Stimulated activated CD8-positive, alpha-beta memory T cell treated with anti-CD3 and anti-CD28 coated beads, Interleukin-4, amount 100 ng/mL, for 48 hours (primary cell): ENCODE measurements around the gene PNLIP.

Source experiments
- DNase-seq: peaks from one replicate; pipeline ENCODE4 v3.0.0-alpha.2; 2020

The PNLIP gene

GRCh38 chr10:116587878-116588591 lies 42.3 kb downstream of the PNLIP start:
- no peak for DNase-seq

DNA sequence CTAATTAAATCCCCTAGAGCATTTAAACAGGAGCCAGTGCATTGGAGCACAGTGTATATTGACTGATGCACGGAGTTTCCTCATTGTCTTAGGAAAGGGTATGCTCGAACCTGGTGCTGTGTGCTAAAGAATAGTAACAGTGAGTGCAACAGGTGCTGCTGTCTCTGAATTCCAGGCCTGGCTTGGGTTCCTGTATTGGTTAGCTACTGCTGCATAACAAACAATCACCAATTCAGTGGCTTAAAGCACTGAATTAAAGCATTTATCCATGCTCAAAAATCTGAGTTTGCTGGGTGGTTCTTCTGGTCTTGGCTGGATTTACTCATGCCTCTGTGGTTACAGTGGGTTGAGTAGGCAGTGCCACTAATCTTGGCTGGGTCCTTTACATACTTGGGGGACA lies 43.3 kb downstream of the PNLIP start:
- DNase-seq: no peak

- DNase-seq: no peak
These were observed 44.2 kb downstream of the PNLIP start for GRCh38 chr10:116589926-116590325.

GRCh38 chr10:116590590-116591444 lies 45.1 kb downstream of the PNLIP start, which contains the start of gene PNLIPRP1:
Gene PNLIPRP1 (plus strand): TSS chr10:116590959. CDS start chr10:116591130, 171 bp downstream.
- DNase-seq: no peak

DNA sequence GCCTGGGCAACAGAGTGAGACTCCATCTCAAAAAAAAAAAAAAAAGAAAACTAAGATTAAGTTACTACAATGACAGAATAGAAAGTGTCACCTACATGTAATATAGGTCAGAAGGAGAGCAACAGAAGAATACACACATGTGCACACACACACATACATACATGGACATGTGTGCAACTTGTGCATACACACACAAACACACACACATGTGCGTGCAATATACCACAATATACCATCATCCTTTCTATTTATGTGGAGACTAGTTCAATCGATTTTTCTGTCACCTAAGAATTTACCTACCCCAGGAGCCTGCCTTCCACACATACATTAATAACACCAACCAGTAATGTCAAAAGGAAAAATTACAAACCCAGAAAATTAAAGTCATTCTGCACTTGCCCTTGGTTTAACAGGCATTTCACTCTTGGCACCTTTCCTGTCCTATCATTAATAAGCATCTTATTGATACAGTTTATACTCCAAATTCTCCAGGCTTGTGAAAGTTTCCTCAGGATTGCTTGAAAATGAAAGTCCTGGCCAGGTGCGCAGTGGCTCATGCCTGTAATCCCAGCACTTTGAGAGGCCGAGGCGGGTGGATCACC lies 47.5 kb downstream of the PNLIP start:
- DNase-seq: no peak

DNA sequence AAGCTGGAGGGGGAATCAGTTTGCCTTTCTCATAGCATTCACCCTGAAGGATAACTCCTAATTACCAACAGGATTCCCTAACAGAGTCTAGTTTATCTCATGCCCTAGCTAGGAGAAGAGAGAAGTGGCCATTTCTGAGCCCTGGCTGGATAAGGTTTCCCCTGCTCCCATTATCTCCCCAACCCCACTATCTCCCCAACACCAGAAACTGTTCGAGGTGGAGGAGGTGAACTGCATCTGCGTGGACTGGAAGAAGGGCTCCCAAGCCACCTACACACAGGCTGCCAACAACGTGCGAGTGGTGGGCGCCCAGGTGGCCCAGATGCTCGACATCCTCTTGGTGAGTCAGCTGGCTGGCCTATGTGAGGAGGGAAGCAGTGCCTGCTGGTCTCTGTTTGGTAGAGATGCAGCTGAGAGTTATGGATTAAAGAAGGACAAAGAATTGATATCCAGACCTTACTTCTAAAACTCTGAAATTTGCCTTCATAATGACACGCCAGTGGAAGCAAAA lies 48.8 kb downstream of the PNLIP start:
- DNase-seq: no peak

- DNase-seq: no peak
These were observed 50.3 kb downstream of the PNLIP start for GRCh38 chr10:116596062-116596461.

DNA sequence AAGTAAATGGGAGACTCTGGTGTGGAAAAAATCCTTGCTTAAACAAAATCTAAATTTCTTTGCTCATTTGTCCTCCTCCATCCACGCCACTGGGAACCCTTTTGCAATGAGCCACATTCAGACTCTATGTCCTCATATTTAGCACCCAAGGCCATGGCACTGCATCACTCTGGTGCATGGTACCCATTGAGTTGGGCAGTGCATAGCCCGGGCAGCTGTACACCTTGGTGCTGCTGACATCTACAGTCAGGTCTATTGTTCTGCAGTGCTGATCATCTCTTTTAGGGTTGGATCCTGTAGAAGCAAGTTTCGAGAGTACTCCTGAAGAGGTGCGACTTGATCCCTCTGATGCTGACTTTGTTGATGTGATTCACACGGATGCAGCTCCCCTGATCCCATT lies 51.8 kb downstream of the PNLIP start:
- DNase-seq: no peak

GRCh38 chr10:116598329-116598728 lies 52.6 kb downstream of the PNLIP start:
- no peak for DNase-seq

DNA sequence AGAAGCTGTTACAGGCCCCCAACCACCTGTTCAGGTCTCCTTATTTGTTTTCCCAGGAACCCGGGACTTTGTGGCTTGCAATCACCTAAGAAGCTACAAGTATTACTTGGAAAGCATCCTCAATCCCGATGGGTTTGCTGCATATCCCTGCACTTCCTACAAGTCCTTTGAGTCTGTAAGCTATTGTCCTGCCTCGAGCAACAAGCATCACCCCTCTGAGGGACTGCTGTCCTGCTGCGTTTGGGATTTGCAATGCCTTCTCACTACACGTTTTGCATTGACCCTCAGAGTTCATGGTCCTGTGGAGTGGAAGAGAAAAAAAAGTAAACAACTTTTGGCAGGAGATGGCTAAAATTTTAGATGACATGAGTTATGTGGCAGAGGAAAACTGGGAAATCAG lies 54.3 kb downstream of the PNLIP start:
- no peak for DNase-seq

DNA sequence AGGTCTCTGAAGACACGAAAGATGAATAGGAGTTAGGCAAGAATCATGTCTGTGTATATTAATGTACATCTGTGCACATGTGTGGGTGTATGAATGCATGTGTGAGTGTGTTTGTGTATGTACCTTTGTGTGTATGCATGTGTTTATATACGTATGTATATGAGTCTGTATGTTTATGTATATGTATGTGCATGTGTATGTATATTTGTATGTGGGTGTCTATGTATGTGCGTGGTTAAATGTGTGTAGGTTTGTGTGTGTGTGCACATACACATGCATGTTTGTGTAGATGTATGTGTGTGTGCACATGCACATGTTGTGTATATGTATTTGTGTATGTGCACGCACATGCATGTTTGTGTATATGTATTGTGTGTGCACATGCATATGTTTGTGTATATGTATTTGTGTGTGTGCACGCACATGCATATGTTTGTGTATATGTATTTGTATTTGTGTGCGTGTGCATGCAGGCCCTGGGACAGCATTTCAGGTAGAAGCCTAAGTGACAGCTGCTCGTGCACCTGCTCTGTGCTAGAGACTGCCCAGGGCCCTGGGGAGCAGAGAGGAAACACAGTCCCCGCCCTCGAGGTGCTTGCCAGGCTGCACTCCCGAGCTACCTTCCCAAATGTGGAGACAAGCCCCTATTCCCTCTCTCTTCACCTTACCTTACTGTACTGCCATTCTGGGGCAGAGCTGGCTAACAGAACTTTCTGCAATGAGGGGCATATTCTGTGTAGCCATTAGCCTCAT lies 57.1 kb downstream of the PNLIP start:
- DNase-seq: no peak

DNA sequence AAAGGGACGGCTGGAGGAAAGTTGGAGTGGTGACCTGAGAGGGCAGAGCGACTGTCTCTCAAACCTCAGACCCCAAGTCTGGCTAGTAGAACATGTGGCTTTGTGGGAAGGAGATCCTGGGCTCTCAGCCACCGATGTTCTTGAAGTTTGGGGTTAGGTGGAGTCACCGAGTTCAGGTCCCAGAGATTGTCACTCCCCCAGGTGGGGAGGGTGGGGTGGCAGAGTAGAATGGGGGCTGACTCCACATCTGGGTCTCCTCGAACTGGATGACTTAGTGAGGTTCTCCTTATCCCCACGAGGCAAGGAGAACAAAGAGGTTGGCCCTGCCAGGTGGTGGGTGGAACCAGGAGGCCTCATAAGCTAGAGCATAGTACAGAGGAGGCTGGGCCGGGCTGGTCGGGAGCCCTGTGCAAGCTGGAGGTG lies 60.3 kb downstream of the PNLIP start:
- DNase-seq: no peak

DNA sequence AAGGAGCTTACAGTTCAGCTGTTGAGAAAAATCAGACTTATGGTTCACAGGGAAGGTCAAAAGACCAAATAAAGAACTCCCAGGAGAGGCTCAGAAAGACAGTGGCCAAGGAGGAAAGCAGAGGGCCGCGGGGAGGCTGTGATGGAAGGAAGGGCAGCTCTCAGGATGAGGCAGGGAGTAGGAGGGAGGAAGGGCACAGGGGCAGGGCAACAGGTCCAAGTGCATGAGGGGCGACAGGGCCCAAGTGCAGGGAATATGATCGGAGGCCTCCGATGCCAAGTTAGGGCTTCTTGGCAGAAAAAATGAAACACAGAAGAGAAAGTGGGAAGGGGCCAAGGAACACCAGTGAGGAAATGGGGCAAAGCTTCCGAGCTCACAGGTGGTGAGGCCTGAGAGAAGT lies 61.6 kb downstream of the PNLIP start:
- DNase-seq: no peak

DNA sequence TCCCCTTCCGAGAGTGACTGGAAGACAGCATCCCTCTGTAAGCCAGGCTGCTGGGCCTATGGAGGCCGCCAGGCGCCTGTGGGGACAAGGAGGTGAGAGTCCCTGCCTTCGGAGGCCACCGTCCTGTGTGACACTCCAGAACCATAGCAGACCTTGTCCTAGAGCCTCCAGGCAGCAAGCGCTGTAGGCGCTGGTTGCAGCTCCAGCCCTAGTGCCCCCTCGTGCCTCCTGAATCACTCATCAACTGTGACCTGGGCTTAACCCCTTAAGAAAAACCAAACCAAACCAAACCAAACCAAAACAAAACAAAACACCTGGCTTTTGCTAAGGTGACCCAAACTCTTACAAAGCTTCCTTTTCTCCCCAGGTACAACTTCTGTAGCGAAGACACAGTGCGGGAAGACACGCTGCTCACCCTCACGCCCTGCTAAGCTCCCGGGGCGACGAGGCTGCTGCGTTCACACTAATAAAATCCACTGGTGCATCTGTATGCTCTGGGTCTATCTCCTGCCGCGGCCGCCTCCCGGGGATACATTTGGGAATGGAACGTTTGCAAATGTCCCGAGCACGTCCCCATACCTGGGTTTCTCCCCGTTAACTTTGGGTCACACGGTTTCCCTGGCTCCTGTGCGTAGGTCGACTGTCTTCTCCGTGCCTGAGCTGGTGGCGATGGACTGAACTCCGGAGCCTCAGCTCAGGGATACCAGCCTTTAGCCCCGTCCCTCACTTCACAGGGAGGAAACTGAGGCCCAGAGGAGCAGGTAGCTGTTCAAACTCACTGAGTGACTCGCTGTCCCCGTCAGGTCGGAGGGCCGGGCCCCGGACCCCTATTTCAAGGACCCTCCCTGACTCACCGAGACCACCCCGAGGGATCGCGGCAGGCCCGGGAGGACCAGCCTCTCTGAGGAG lies 63.2 kb downstream of the PNLIP start:
- DNase-seq: no peak

- DNase-seq: no peak
These were observed 64.9 kb downstream of the PNLIP start for GRCh38 chr10:116610443-116611152.

GRCh38 chr10:116611153-116611545 lies 65.4 kb downstream of the PNLIP start:
- no peak for DNase-seq

DNA sequence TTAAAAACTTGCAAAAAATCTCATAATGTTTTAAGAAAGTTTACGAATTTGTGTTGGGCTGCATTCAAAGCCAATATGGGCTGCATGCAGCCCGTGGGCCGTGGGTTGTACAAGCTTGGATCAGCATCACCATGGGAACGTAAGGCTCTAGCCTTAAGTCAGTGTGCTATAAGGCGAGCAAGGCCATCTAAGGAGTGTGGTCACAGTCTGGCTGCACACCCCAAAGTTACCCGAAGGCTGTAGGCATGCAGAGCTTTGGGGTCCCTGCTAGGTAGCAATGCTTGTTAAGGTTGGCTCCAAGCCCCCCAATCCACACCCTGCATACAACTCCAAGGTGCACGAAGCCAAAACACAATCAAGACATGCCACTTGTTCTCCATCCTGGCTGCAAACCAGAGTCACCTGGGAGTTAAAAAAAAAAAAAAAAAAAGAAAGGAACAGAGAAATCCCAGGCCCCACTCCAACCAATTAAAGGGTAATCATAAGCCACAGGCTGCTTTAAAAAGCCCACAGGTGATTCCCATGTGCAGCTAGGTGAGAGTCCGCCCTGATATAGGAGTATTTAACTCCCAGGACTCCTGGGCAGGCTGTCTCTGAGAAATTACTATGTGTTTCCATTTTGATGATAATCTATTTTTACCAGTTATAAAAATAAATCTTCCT lies 66.5 kb downstream of the PNLIP start:
- no peak for DNase-seq

DNA sequence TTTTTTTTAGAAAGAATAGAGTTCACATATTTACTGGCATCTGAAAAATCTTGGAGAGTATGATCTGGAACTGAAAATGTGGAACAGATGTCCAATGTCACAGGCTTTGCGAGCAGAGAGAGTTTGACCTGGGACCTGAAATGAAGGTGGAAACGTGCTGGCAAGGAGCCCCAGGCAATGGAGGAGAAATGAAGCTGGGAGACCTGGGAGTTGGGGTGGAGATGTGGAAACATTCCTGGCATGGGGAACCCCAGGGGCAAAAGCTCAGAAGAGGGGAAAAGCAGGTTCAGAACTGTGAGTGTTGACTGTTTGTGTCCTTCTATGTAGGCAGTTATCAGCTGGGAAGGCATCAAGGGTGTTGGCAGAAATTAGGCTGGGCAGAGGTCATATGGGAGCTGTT lies 67.7 kb downstream of the PNLIP start:
- no peak for DNase-seq

DNA sequence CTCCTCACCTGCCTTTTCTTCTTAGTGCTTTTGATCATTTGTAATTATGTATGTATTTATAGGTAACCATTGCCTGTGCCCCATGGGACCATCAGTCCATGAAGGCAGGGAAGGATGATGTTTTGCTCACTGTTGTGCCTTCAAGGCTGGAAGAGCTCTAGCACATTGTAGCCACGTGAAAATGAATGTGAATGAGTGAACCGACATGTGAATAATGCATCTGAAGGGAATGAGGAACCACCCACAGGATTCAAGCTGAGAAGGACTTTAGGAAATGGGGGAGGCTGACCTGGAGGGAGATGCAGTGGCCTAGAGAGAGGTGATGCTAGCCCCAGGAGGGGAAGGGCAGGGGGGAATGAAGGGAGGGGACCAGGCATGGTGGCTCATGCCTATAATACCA lies 69.1 kb downstream of the PNLIP start:
- DNase-seq: no peak

DNA sequence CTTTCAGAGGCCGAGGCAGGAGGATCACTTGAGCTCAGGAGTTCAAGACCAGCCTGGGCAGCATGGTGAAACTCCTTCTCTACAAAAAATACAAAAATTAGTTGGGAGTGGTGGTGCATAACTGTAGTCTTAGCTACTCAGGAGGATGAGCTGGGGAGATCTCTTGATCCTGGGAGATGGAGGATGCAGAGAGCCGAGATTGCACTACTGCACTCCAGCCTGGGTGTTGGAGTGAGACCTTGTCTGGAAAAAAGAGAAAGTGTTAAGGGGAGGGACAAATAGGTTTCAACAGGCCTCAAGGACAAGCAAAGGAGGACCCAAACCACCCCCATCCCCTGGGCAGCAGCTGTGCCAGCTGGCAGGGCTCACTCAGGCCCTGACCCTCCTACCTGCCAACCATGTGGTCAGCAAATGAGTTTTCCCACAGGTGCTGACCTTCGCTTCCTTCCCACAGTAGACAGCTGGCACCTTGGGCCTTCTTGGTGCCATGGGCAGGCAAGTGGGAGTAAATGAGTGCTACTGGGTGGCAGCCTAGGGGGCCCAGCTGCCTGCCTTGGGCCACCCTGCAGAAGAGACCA lies 69.6 kb downstream of the PNLIP start:
- no peak for DNase-seq
